ENCODE results near the gene PHF24.
"Not testable (repeated sequence)": the region's sequence is repeated elsewhere in the genome, so short reads cannot be mapped to it uniquely, and the experiment has no call there.

The PHF24 gene

GRCh38 chr9:34998266-34998665 is 40.2 kb downstream of the PHF24 start:
- no peak for DNase-seq

GRCh38 chr9:34999576-34999975 is 41.5 kb downstream of the PHF24 start:
- DNase-seq, result no peak

DNA sequence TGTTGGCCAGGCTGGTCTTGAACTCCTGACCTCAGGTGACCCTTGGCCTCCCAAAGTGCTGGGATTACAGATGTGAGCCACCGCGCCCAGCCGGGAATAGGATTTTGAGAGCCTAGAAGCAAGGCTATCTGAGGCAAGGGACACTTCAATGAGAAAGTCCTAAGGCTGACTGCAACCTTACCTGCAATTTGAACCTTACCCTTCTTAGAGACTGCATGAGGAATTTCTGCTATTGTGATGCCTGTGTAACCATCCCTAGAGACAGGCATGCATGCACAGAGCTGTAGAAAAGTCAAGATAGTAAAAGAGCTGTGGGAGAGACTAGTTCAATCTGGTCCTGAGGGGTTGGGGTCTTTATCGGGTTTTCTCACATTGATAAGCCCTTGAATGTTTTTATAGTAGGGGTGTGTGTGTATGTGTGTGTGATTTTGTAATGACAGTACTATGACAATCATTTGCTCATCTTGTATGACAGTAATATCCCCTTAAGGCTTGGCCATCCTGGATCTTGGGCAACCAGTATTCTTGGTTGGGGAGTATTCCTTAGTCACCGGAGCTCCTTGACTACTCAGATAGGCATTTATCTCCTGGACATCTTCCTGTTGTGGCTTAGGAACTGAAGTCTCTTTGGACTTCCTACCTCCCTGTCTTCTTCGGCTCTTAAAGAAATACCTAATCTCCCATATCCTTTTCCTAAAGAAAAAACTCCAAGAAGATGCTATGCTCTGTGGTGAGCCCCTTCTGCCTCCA is 42.6 kb downstream of the PHF24 start:
- DNase-seq, result no peak

- no peak for DNase-seq
These were observed 43.2 kb downstream of the PHF24 start for GRCh38 chr9:35001285-35001677.

GRCh38 chr9:35001803-35002502 is 43.9 kb downstream of the PHF24 start:
- no peak for DNase-seq

DNA sequence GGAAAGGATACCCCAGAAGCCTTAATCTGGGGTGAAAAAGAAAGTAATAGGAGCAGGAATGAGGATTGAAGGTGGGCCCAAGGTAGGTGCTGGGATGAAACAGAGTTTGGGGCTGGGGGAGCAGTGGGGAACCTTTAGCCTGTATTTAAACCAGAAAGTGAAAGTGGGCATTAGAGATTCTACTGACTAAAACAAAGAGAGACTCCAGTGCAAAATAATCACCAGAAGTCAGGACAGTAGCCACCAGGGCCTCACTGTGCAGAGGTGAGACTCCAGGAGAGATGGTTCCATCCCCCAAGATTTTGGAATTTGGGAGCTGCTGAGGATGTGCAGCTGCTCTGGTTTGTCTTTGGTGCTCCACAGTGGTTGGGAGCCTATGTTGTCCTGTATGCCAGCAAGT is 44.5 kb downstream of the PHF24 start:
- DNase-seq, result no peak

DNA sequence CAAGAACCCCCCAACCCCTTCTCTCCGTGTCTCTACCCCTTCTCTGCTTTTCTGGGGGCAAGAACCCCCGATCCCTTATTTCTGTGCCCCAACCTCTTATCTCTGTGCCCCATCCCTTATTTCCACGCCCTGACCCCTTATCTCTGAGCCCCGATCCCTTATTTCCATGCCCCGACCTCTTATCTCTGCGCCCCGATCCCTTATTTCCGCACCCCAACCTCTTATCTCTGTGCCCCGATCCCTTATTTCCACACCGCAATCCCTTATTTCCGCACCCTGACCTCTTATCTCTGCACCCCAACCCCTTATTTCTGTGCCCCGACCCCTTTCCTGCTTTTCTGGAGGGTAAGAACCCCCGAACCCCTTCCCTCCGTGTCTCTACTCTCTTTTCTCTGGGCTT is 46.2 kb downstream of the PHF24 start:
- DNase-seq, result not testable (repeated sequence)

- no peak for DNase-seq
These were observed 52.4 kb downstream of the PHF24 start for GRCh38 chr9:35010351-35010958.

GRCh38 chr9:35014517-35014916 is 56.4 kb downstream of the PHF24 start:
- DNase-seq, result no peak

DNA sequence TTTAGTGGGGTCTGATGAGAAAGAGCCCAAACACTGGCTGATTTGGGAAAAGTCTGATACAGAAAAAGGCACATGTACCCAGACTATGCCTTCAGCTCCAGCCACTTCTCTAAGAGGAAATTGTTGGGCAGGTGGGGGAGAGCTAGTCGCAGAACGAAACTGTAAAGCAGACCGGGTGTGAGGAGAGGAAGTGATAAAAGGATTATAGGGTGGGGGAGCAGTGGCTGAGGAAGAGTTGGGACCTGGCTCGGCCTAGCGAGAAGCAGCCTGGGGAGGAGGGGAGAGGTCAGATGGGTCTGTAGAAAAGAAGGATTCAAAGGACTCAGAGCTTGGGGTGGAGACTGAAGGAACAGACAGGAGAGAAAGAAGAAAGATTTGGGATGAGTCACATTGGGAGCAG is 65.4 kb downstream of the PHF24 start:
- DNase-seq, result not testable (repeated sequence)

DNA sequence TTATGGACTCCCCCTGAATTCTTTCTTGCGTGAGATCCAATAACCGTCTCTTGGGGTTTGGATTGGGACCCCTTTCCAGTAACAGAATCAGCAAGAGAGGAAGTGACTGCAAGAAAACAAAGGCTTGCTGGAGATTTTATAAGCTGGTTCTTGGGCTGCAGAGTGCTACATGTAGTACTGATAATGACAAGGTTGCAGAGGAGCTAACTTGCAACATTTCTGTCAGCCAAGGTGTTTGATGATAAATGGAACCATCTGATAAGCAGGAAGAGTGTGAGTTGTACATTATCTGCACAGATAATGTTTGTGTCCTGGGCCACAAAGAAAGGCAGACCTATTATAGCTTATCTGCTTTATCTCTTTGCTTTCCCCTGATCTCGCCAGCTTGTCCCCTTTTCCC is 68.6 kb downstream of the PHF24 start:
- no peak for DNase-seq

DNA sequence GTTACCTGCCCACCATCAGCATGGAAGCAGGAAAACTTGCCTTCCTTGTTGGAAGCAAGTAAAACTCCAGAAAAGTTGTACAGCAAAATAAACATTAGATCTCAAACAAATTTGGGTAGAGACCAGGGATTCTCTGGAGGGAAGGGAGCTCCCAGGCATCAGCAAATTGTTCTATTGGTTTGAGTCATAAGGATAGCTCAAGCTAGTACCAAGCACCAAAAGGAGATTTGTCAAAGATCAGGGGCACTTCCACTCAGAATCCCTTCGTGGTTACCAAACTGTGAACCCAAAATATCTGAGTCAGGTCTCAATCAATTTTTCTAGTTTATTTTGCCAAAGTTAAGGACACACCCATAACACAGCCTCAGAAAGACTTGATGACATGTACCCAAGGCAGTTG is 69.3 kb downstream of the PHF24 start:
- no peak for DNase-seq

DNA sequence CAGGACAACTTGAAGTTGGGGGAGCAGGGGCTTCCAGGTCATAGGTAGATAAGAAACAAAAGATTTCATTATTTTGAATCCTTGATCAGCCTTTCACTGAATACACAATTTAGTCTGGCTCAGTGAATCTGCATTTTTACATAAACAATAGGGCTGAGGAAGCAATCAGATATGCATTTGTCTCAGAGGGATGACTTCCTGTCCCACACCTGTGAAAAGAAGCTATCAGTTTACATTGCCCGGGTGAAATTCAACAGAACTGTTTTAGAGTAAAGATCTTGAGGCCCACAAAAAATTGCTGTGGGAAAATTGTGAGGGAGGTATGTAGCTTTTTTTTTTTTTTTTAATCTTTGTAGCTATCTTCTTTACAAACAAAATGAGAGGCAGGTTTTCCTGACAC is 69.8 kb downstream of the PHF24 start:
- no peak for DNase-seq

DNA sequence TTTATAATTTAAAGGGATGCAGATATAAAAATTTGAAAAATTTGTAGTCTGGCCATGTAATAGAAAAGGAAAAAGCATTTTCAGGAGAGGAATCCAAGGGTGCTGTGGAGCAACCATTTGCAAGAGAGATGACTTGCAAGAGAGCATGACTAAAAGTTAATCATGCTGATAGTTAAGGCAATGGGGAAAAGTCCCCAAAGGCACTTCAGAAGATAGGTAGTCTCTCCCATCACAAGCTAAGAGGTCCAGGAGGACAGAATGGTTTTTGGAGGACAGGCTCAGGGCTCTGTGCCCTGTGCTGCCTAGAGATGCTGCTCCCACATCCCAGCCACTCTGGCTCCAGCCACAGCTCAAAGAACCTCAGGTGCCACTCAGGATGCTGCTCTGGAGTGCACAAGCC is 70.3 kb downstream of the PHF24 start:
- DNase-seq, result no peak

DNA sequence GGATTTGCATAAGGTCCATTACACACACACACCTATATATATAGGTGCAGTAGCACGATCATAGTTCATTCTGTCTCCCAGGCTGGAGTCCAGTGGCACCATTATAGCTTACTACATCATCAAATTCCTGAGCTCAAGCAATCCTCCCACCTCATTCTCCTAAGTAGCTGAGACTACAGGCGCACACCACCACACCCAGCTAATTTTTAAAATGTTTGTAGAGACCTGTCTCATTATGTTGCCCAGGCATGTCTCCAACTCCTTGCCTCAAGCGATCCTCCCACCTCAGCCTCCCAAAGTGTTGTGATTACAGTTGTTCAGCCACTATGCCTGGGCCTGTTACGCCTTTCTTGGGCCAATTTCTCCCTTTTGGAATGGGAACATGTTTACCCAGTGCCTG is 71.2 kb downstream of the PHF24 start:
- DNase-seq, result no peak

DNA sequence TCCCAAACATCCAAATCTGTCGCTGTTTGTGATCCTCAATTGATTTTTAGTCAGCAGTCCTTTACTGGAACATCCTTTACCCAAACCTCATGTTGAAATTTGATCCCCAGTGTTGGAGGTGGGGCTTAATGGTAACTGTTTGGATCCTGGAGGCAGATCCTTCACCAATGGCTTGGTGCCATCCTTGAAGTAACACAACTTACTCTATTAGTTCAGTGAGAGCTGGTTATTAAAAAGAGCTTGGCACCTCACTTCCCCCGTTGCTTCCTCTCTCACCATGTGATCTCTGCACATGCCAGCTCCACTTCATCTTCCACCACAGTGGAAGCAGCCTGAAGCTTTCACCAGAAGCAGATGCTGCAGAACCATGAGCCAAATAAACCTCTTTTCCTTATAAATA is 71.8 kb downstream of the PHF24 start:
- no peak for DNase-seq
